Activated gamma-delta T cell treated with Interleukin-2 at 50 U/mL for 16 hours (primary cell): ENCODE results near the gene XPR1.
"Not testable (repeated sequence)": the region's sequence is repeated elsewhere in the genome, so short reads cannot be mapped to it uniquely, and the experiment has no call there.

ENCODE experiments used
- DNase-seq: peaks from one replicate; pipeline ENCODE4 v3.0.0-alpha.2; 2020

The XPR1 gene

GRCh38 chr1:180644526-180645192 lies 12.8 kb downstream of the XPR1 start:
- DNase-seq: no peak

DNA sequence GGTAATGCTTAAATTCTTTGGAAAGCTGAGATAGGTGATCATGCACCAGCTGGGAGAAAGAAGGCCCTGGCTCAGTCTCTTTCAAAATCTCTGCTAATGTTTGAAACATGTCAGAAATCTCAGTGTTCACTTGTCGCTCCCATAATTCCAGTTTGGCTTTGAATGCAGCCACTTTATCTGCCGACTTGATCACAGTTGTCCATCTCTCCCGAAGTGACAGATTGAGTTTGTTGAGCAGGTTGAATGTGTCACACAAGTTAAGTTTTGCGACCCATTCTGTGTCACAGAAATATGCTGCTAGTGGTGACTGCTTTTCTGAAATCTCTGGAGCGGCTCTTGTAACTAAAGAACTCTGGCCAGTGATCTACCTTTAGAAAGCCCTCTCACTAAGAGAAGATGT lies 13.4 kb downstream of the XPR1 start:
- DNase-seq: not testable (repeated sequence)

DNA sequence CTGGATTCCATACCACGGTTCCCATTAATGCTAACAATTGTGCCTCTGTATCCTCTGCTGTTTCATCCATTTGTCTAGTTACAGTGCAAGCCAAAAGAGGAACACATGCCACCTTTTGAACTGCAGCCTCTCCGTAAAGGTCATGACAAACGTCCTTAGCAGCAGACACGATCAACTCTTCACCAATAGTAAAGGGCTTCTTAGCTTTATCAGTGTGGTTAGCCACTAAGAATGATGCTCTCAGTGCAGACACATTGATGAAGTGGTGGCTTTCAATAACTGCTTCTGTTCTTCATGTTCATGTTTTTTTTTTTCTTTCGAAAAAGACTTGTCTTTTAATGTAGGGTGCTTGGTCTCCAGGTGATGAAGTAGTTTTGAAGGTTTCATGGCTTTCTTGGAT lies 14.3 kb downstream of the XPR1 start:
- DNase-seq: no peak

DNA sequence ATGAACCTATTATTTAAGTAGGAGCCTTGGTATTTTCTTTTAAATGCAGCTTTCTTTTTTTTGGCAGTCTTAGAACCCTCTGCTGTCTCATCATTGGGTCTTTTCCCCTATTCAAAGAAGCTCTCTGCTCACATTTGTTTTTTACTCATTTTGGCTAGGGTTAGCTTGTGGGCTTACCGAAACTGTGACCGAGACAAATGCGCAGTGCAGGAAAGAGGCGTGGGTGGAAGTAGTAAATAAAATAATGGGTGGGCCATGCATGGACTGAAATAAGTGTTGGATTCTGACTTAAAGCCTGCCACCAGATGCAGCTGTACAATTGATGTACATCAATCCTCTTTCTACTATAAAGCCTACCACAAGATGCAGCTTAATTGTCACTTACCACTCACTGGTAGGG lies 14.7 kb downstream of the XPR1 start:
- DNase-seq: no peak

GRCh38 chr1:180652792-180653191 lies 21.0 kb downstream of the XPR1 start:
- no peak for DNase-seq

DNA sequence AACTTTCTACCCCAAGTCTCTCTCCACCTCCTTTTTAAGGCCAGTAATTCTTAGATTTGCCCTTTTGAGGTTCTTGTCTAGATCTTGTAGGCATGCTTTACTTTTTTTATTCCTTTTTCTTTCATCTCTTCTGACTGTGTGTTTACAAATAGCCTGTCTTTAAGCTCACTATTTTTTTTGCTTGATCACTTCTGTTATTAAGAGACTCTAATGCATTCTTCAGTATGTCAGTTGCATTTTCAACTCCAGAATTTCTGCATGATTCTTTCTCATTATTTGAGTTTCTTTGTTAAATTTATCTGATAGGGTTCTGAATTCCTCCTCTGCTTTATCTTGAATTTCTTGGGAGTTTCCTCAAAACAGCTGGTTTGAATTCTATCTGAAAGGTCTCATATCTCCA lies 30.9 kb downstream of the XPR1 start:
- no peak for DNase-seq

- DNase-seq: no peak
Measured at GRCh38 chr1:180670681-180671080, 38.9 kb downstream of the XPR1 start.

DNA sequence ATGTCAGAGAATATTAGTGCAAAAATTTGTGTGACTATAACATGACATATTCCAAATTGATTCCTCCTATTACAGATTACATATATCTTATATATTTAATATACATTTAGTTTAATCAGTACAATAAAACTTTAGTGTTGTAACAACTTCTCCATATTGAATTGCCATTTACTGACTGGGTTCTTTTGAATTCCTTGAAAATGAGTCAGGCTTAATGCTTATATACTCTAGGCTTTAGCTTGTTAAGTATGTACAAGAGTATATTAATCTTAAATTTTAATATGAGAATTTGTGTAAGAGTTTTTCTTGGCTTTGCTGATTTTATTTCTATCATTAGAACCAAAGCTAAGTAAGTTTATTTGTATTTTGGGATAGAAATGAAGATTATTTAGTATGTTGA lies 40.3 kb downstream of the XPR1 start:
- no peak for DNase-seq

GRCh38 chr1:180672505-180672904 lies 40.7 kb downstream of the XPR1 start:
- no peak for DNase-seq

DNA sequence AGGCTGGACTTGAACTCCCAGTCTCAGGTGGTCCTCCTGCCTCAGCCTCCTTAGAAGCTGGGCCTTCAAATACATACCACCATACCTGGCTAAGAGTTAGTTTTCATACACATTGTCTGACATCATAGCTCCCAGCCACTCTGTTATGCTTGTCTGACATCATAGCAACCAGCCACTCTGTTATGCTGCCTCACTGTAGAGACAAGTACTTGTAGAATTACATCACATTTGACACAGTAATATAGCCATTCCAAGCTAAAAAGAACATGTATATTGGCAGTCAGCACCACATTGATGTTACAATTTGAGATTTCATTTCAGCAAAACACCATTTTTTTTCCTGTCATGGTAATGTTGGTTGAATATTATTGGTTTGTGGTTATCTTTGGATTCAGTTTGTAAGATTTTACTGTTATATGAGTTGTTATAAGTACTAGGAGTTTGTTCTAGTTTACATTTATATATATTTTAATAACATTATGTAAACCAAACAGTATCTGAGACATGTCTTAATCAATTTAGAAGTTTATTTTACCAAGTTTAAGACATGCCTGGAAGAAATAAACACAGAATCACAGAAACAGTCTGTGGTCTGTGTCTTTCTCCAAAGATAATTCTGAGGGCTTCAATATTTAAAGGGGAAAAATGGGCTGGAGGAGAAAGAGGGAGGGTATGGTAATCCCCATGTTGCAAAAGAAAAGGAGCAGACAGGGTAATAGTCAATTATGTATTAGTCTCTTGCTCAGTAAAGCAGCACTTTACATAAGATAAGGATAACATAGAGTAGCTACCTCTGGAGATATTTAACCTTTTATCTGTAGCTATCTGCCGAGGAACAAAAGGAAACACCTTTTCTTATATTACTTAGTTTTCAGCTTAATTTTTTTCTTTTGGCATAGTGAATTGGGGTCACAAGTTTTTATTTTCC lies 43.0 kb downstream of the XPR1 start:
- no peak for DNase-seq

- no peak for DNase-seq
Measured at GRCh38 chr1:180675586-180675985, 43.8 kb downstream of the XPR1 start.

DNA sequence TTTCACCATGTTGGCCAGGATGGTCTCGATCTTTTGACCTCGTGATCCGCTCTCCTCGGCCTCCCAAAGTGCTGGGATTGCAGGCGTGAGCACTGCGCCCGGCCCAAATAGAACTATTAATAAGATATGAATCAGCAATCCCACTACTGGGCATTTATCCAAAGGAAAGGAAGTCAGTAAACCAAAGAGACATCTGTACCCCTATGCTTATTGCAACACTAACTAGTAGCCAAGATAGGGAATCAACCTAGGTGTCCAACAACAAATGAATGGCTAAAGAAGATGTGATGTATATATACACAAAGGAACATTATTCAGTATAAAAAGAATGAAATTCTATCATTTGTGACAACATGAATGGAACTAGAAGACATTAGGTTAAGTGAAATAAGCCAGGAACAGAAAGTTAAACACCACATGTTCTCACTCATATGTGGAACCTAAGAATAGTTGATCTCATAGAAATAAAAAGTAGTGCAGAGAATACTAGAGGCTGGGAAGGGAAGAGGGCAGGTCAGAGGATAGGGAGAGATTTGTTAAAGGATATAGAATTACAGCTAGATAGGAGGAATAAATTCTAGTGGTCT lies 48.8 kb downstream of the XPR1 start:
- DNase-seq: no peak

- not testable (repeated sequence) for DNase-seq
Measured at GRCh38 chr1:180683117-180683516, 51.3 kb downstream of the XPR1 start.

DNA sequence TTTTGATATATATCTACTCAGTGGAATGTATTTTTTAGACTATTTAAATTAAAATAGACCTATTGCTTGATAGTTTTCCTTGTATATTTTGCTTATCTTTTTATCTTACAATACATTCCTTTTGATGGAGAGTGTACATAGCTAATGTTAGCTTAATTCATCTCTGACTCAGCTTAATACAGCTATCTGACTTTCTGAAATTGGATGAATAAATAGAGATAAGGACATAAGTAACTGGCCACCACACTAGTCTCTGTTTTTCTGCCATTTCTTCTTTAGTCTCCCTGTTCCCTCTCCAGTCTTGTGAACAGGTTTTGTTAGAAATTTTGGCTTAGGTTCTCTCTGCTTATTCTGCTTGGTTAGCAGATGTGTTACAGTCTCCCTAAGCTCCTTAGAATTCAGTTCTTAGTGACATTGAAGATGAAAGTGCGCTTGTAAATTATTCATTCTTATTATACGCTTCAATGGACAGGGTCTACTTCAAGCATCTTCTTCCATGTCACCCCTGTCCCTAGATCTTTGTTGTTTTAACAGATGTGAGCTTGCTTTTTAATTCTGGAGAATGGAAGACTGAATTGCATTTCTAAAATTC lies 59.6 kb downstream of the XPR1 start:
- DNase-seq: no peak

DNA sequence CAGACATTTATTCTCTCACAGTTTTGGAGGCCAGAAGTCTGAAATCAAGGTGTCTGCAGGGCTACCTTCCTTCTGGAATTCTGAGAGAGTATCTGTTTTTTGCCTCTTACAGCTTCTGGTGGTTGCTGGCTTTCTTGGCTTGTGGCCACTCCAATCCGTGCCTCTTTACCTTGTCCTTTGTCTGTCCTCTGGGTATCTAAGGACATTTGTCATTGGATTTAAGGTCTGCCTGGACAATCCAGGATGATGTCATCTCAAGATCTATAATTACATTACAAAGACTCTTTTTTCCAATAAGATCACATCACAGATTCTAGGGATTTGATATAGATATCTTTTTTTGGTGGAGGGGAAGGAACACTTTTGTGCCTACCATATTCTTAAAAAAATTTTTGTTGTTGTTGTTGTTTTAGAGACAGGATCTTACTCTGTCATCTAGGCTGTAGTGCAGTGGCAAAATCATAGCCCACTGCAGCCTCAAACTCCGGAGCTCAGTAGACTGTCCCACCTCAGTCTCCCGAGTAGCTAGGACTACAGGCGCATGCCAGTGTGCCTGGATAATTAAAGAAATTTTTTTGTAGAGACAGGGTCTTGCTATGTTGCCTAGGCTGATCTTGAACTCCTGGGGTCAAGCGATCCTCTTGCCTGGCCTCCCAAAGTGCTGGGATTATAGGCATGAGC lies 61.9 kb downstream of the XPR1 start:
- DNase-seq: no peak

DNA sequence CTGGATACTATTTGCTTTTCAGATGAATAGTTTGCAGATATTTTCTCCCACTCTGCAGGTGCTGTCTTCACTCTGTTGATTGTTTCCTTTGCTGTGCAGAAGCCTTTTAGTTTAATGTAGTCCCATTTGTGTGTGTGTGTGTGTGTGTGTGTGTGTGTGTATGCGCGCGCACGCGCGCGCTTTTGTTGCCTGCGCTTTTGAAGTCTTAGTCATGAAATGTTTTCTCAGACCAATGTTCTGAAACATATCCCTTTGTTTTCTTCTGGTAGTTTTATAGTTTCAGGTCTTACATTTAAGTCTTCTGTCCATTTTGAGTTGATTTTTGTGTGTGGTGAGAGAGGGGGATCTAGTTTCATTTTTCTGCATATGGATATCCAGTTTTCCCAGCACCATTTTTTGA lies 63.5 kb downstream of the XPR1 start:
- DNase-seq: no peak

DNA sequence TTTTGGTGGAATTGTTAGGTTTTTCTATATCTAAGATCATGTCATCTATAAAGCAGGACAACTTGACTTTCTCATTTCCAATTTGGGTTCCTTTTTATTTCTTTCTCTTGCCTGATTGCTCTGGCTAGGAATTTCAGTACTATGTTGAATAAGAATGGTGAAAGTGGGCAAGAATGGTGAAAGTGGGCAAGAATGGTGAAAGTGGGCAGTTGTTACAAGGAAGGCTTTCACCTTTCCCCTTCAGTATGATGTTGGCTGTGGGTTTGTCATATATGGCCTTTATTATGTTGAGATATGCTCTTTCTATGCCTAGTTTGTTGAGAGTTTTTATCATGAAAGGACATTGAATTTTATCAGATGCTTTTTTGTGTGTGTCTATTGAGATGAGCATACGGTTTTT lies 64.5 kb downstream of the XPR1 start:
- DNase-seq: no peak

DNA sequence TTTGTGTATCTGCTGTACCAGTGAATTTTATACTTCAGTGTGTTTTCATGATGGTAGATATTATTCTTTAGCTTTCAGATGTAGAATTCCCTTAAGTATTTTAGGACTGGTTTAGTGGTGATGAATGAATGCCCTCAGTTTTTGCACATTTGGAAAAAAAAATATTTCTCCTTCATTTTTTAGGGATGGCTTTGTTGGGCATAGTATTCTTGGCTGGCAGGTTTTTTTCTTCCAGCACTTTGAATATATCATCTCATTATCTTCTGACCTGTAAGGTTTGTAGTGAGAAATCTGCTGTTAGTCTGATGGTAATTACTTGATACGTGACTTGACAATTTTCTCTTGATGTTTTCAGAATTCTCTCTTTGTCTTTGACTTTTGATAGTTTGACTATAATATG lies 66.8 kb downstream of the XPR1 start:
- no peak for DNase-seq

- DNase-seq: not testable (repeated sequence)
Measured at GRCh38 chr1:180702376-180702775, 70.6 kb downstream of the XPR1 start.

DNA sequence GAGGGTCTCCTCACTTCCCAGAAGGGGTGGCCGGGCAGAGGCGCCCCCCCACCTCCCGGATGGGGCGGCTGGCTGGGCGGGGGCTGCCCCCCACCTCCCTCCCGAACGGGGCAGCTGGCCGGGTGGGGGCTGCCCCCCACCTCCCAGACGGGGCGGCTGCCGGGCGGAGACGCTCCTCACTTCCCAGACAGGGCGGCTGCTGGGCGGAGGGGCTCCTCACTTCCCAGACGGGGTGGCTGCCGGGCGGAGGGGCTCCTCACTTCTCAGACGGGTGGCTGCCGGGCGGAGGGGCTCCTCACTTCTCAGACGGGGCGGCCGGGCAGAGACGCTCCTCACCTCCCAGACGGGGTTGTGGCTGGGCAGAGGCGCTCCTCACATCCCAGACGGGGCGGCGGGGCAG lies 78.9 kb downstream of the XPR1 start:
- DNase-seq: not testable (repeated sequence)

DNA sequence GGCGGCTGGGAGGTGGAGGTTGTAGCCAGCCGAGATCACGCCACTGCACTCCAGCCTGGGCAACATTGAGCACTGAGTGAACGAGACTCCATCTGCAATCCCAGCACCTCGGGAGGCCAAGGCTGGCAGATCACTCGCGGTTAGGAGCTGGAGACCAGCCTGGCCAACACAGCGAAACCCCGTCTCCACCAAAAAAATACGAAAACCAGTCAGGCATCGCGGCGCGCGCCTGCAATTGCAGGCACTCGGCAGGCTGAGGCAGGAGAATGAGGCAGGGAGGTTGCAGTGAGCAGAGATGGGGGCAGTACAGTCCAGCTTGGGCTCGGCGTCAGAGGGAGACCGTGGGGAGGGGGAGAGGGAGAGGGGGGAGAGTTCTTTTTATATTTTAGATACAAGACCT lies 79.4 kb downstream of the XPR1 start:
- DNase-seq: not testable (repeated sequence)

GRCh38 chr1:180720753-180721152 lies 88.9 kb downstream of the XPR1 start:
- no peak for DNase-seq

GRCh38 chr1:180722586-180722985 lies 90.8 kb downstream of the XPR1 start:
- DNase-seq: no peak
